Measurements from ENCODE around the gene SCAF1. TPM values are rescaled to one million over a fixed set of nuclear protein-coding genes. Genes with fewer than 3 reads are reported as not detected.

The SCAF1 gene
- total RNA-seq, 2 experiments from 2014 or later = 39.9 to 41.9 TPM

DNA sequence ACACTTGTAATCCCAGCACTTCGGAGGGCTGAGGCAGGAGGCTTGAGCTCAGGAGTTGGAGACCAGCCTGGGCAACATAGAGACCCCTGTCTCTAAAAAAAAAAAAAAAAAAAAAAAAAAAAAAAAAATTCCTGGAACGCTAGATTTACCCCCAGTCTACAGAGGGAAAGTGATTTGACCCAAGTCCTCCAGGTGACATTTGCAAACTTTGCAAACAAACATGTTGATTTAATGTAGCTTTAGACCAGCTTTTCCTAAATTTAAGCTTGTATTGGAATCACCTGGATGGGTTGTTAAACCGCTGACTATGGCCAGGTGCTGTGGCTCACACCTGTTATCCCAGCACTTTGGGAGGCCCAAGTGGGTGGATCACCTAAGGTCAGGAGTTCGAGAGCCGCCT lies 57.4 kb downstream of the SCAF1 start:
- DNase-seq = no peak
- CTCF ChIA-PET = interaction anchor here (1.7 kb wide), 1 partner anchor 18 kb away, joined by 4 read pairs; no protein-coding TSS in a partner anchor
- no peaks in the 10 kb centered on the region for H3K36me3 Mint-ChIP-seq (ENCODE audit: low read depth)
- no peaks in the 10 kb centered on the region for H3K4me1 Mint-ChIP-seq (ENCODE audit: low read depth)
- H3K9me3 Mint-ChIP-seq = no peaks in the 10 kb centered on the region
- intact Hi-C loops (cut with micrococcal nuclease) = no loop called here
- no peak overlapping the region for H3K4me3 Mint-ChIP-seq
- no peaks in the 10 kb centered on the region for H3K27me3 Mint-ChIP-seq (ENCODE audit: low read depth)
- no peak overlapping the region for H3K27ac Mint-ChIP-seq

- no peaks in the 10 kb centered on the region for H3K4me1 Mint-ChIP-seq (ENCODE audit: low read depth)
- CTCF ChIA-PET = no interaction called here
- intact Hi-C loops (cut with micrococcal nuclease) = no loop called here
Measured at GRCh38 chr19:49700563-49700962, 58.6 kb downstream of the SCAF1 start.

DNA sequence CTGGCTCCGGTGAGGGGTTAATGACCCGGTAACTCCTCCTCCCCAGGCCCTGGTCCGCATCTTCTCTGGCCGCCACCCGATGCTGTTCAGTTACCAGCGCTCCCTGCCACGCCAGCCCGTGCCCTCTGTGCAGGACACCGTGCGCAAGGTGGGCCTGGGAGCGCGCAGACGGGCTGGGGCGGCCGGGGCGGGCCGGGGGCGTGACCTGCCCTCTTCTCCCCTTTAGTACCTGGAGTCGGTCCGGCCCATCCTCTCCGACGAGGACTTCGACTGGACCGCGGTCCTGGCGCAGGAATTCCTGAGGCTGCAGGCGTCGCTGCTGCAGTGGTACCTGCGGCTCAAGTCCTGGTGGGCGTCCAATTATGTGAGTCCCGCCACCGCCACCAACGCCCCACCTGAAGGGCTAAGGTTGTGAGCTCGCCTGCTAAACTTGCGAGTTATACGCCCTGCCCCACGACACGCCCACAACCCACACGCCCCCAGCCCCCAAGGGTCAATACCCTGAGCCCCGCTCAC lies 59.3 kb downstream of the SCAF1 start:
- Mint-ChIP-seq H3K36me3 (ENCODE audit: low read depth) (no peaks in the 10 kb centered on the region), H3K4me1 (ENCODE audit: low read depth) (no peaks in the 10 kb centered on the region), H3K27me3 (ENCODE audit: low read depth) (no peaks in the 10 kb centered on the region), H3K27ac (no peak overlapping the region), H3K4me3 (no peak overlapping the region), H3K9me3 (no peaks in the 10 kb centered on the region)
- intact Hi-C loops (cut with micrococcal nuclease) = no loop called here
- no peak for DNase-seq
- CTCF ChIA-PET = no interaction called here

More at GRCh38 chr19:49700563-49700962, 58.6 kb downstream of the SCAF1 start:
- no peak overlapping the region for H3K27ac Mint-ChIP-seq
- no peaks in the 10 kb centered on the region for H3K9me3 Mint-ChIP-seq
- no peaks in the 10 kb centered on the region for H3K36me3 Mint-ChIP-seq (ENCODE audit: low read depth)
- H3K27me3 Mint-ChIP-seq (ENCODE audit: low read depth) = no peaks in the 10 kb centered on the region
- no peak overlapping the region for H3K4me3 Mint-ChIP-seq
- no peak for DNase-seq

GRCh38 chr19:49704888-49705642 lies 63.1 kb downstream of the SCAF1 start:
- CTCF ChIA-PET = interaction anchor here (1.6 kb wide), 1 partner anchor 13 kb away, joined by 6 read pairs; no protein-coding TSS in a partner anchor

DNA sequence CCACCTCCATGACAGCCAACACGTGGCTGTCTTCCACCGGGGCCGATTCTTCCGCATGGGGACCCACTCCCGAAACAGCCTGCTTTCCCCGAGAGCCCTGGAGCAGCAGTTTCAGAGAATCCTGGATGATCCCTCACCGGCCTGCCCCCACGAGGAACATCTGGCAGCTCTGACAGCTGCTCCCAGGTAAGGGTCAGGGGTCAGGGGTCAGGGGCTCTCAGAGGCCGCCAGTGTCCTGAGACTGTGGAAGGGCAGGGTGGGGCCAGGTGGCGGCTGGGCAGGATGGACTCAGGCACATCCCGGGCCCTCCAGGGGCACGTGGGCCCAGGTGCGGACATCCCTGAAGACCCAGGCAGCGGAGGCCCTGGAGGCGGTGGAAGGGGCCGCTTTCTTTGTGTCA lies 63.9 kb downstream of the SCAF1 start:
- intact Hi-C loops (cut with micrococcal nuclease) = no loop called here
- Mint-ChIP-seq H3K27ac (no peak overlapping the region), H3K4me1 (ENCODE audit: low read depth) (no peaks in the 10 kb centered on the region), H3K36me3 (ENCODE audit: low read depth) (no peaks in the 10 kb centered on the region), H3K4me3 (no peak overlapping the region), H3K27me3 (ENCODE audit: low read depth) (no peaks in the 10 kb centered on the region), H3K9me3 (no peaks in the 10 kb centered on the region)
- CTCF ChIA-PET = no interaction called here
- no peak for DNase-seq

More at GRCh38 chr19:49704888-49705642, 63.1 kb downstream of the SCAF1 start:
- Mint-ChIP-seq H3K4me1 (ENCODE audit: low read depth) (no peaks in the 10 kb centered on the region), H3K9me3 (no peaks in the 10 kb centered on the region), H3K4me3 (no peak overlapping the region), H3K27me3 (ENCODE audit: low read depth) (no peaks in the 10 kb centered on the region), H3K27ac (no peak overlapping the region), H3K36me3 (ENCODE audit: low read depth) (no peaks in the 10 kb centered on the region)
- no peak for DNase-seq
- intact Hi-C loops (cut with micrococcal nuclease) = no loop called here

Small RNA genes lying within 50 kb of the gene (microRNA-seq; reads per million reads assigned to microRNA genes)
- 2.7 reads per million for gene MIR5088 (ENCODE audit: borderline microRNAs expressed, borderline replicate concordance)

Other genes with a start within 250 kb of the SCAF1 start
- gene PTH2, start 218.8 kb upstream of the SCAF1 start, total RNA-seq = not detected
- not detected for gene GFY, start 216.8 kb upstream of the SCAF1 start, total RNA-seq
- gene SLC17A7, start 200.7 kb upstream of the SCAF1 start, total RNA-seq = under 1 TPM; 0.12 TPM
- 10 to 100 TPM; 80.7 to 84.4 TPM for gene PIH1D1, start 190.4 kb upstream of the SCAF1 start, total RNA-seq
- 10 to 100 TPM; 43.4 to 46.8 TPM for gene ALDH16A1, start 189.0 kb upstream of the SCAF1 start, total RNA-seq
- gene FLT3LG, start 168.0 kb upstream of the SCAF1 start, total RNA-seq = 10 to 100 TPM; 23.9 to 28.4 TPM
- gene RPL13A, start 154.6 kb upstream of the SCAF1 start, total RNA-seq = 1,000 to 10,000 TPM; 4,441 to 4,607 TPM
- 1,000 to 10,000 TPM; 3,906 to 3,945 TPM for gene RPS11, start 145.8 kb upstream of the SCAF1 start, total RNA-seq
- gene FCGRT, start 129.5 kb upstream of the SCAF1 start, total RNA-seq = 10 to 100 TPM; 15.7 to 17.1 TPM
- 1 to 10 TPM; 6.7 to 7.2 TPM for gene RCN3, start 114.2 kb upstream of the SCAF1 start, total RNA-seq
- 10 to 100 TPM; 76.4 to 77.4 TPM for gene NOSIP, start 61.7 kb upstream of the SCAF1 start, total RNA-seq
- gene PRRG2, start 60.9 kb upstream of the SCAF1 start, total RNA-seq = under 1 TPM; 0.52 TPM
- gene PRR12, start 51.0 kb upstream of the SCAF1 start, total RNA-seq = 10 to 100 TPM; 16.4 to 16.9 TPM
- 1 to 10 TPM; 7.2 to 7.8 TPM for gene RRAS, start 2.1 kb upstream of the SCAF1 start, total RNA-seq
- 10 to 100 TPM; 85.2 to 97.8 TPM for gene IRF3, start 23.6 kb downstream of the SCAF1 start, total RNA-seq
- 10 to 100 TPM; 70.5 to 75.6 TPM for gene BCL2L12, start 23.7 kb downstream of the SCAF1 start, total RNA-seq
- gene PRMT1, start 35.1 kb downstream of the SCAF1 start, total RNA-seq = 100 to 1,000 TPM; 380 to 394 TPM
- gene ADM5, start 47.4 kb downstream of the SCAF1 start, total RNA-seq = 1 to 10 TPM; 1.4 to 1.8 TPM
- under 1 TPM; 0.32 to 0.48 TPM for gene CPT1C, start 48.9 kb downstream of the SCAF1 start, total RNA-seq
- gene TSKS, start 121.1 kb downstream of the SCAF1 start, total RNA-seq = under 1 TPM; 0.57 to 0.72 TPM
- 10 to 100 TPM; 87.7 to 88.3 TPM for gene AP2A1, start 124.8 kb downstream of the SCAF1 start, total RNA-seq
- gene FUZ, start 171.1 kb downstream of the SCAF1 start, total RNA-seq = 10 to 100 TPM; 14.5 to 14.9 TPM
- 10 to 100 TPM; 32.4 to 39.2 TPM for gene MED25, start 176.1 kb downstream of the SCAF1 start, total RNA-seq
- 10 to 100 TPM; 66.0 to 68.0 TPM for gene PTOV1, start 208.9 kb downstream of the SCAF1 start, total RNA-seq
- 10 to 100 TPM; 64.4 to 65.9 TPM for gene PNKP, start 225.4 kb downstream of the SCAF1 start, total RNA-seq
- 10 to 100 TPM; 13.3 to 14.2 TPM for gene AKT1S1, start 235.1 kb downstream of the SCAF1 start, total RNA-seq
- 10 to 100 TPM; 29.8 to 32.4 TPM for gene TBC1D17, start 235.5 kb downstream of the SCAF1 start, total RNA-seq

All from activated naive CD4-positive, alpha-beta T cell treated with anti-CD3 and anti-CD28 coated beads for 36 hours (primary cell).